DND-41 (cell line): ENCODE data around the gene VPS11.

Experiments
- ATAC-seq: fragments of 200-7000 bp; cut with Tn5 transposase; 3 replicates; pipeline ENCODE4 v1.9.1; 2021; ENCODE audit warnings: low read depth; ENCODE audit not compliant: insufficient read depth
- DNase-seq: peaks from one replicate; pipeline ENCODE4 v3.0.0-alpha.2; 2020
- H2AFZ ChIP-seq: 2 replicates; pipeline ENCODE4 v1.6.0; 2012; ENCODE audit warnings: low read depth, low read length
- H3K27ac ChIP-seq: 2 replicates; pipeline ENCODE4 v1.5.1; 2012; ENCODE audit warnings: low read length, inconsistent platforms
- H3K27me3 ChIP-seq: fragments of 200-600 bp; sonication (generic); 2 replicates; pipeline ENCODE4 v1.6.0; 2012; ENCODE audit warnings: low read length, mild to moderate bottlenecking, inconsistent platforms; ENCODE audit not compliant: insufficient read depth, poor library complexity
- H3K36me3 ChIP-seq: 2 replicates; pipeline ENCODE4 v1.5.1; 2012; ENCODE audit warnings: low read length, inconsistent platforms; ENCODE audit not compliant: insufficient read depth
- H3K4me1 ChIP-seq: 2 replicates; pipeline ENCODE4 v1.5.1; 2012; ENCODE audit warnings: mild to moderate bottlenecking, low read length; ENCODE audit not compliant: insufficient read depth
- H3K4me2 ChIP-seq: 2 replicates; pipeline ENCODE4 v1.6.0; 2012; ENCODE audit warnings: mild to moderate bottlenecking, moderate library complexity, low read length, inconsistent platforms; ENCODE audit not compliant: insufficient read depth
- H3K4me3 ChIP-seq, 2 experiments: fragments of 200-600 bp in 1 of 2; shearing (Covaris generic) in 1 of 2; 2 replicates each; pipeline ENCODE4 v1.5.1; 2012 to 2016; ENCODE audit warnings: inconsistent platforms in 2 of 2, low read length in 2 of 2, mild to moderate bottlenecking in 2 of 2, low read depth in 1 of 2, moderate library complexity in 1 of 2
- H3K79me2 ChIP-seq: 2 replicates; pipeline ENCODE4 v1.6.0; 2012; ENCODE audit warnings: low read length, inconsistent platforms; ENCODE audit not compliant: insufficient read depth
- H3K9ac ChIP-seq: 2 replicates; pipeline ENCODE4 v1.6.0; 2012; ENCODE audit warnings: low read depth, mild to moderate bottlenecking, inconsistent platforms, low read length, moderate library complexity
- H3K9me3 ChIP-seq: 2 replicates; pipeline ENCODE4 v1.5.1; 2012; ENCODE audit warnings: low read length, moderate library complexity, mild to moderate bottlenecking, inconsistent platforms; ENCODE audit not compliant: insufficient read depth, severe bottlenecking
- H4K20me1 ChIP-seq: 2 replicates; pipeline ENCODE4 v1.6.0; 2012; ENCODE audit warnings: low read length; ENCODE audit not compliant: insufficient read depth
- EZH2 ChIP-seq: IDR thresholded peaks from 3 replicates; pipeline ENCODE4 v1.6.1; 2012; ENCODE audit warnings: borderline replicate concordance, low read depth, mild to moderate bottlenecking, moderate library complexity, low read length, inconsistent platforms; ENCODE audit not compliant: severe bottlenecking
- TF ChIP-seq, protein P1 (sequence below): IDR thresholded peaks from 2 replicates; pipeline ENCODE4 v1.5.1; 2012; ENCODE audit warnings: borderline replicate concordance, low read length, moderate library complexity, mild to moderate bottlenecking; ENCODE audit not compliant: poor library complexity, severe bottlenecking; ENCODE audit errors: extremely low read depth

Gene VPS11

DNA sequence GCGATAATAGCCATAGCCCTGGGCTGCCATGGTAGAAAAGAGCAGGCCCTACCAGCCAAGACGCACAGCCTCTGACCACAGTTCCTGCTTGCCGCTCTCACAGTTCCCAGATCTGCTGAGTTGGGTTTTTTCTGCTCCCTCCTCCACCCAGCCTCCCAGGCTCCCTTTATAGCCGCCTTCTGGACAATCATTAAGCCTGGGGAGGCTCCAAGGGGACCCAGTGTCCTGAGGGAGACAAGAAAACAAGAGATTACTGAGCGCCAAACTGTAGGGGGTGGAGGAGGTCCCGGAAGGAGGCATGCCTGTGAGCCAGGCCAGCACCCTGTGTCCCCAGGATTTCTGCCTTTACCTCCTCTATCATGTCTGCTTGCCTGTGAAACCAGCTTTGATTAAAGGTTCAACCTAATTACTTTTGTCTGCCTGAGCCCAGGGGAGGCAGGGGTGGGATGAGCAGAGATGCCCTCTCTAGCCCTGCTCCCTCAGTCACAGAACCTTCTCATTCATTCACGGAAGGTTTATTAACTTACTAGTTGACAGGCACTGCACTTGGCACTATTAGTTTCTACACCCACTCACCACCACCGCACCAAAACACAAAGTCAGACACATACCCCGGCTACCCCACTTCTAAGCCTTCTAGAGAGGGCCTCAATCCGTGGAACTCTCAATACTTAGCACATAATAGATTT is 38.1 kb upstream of the VPS11 start:
- Histone ChIP-seq H4K20me1 (no peaks in the 10 kb centered on the region), H3K4me3 (no peak overlapping the region), H3K4me2 (no peak overlapping the region), H2AFZ (no peak overlapping the region), H3K27ac (no peak overlapping the region), H3K4me1 (peaks cover 16% of the 10 kb centered on the region), H3K36me3 (peaks cover 10% of the 10 kb centered on the region), H3K79me2 (no peaks in the 10 kb centered on the region), H3K9ac (no peak overlapping the region), H3K27me3 (no peaks in the 10 kb centered on the region), H3K9me3 (no peaks in the 10 kb centered on the region)
- ATAC-seq (no peak), DNase-seq (no peak)
- TF ChIP-seq, protein P1, sequence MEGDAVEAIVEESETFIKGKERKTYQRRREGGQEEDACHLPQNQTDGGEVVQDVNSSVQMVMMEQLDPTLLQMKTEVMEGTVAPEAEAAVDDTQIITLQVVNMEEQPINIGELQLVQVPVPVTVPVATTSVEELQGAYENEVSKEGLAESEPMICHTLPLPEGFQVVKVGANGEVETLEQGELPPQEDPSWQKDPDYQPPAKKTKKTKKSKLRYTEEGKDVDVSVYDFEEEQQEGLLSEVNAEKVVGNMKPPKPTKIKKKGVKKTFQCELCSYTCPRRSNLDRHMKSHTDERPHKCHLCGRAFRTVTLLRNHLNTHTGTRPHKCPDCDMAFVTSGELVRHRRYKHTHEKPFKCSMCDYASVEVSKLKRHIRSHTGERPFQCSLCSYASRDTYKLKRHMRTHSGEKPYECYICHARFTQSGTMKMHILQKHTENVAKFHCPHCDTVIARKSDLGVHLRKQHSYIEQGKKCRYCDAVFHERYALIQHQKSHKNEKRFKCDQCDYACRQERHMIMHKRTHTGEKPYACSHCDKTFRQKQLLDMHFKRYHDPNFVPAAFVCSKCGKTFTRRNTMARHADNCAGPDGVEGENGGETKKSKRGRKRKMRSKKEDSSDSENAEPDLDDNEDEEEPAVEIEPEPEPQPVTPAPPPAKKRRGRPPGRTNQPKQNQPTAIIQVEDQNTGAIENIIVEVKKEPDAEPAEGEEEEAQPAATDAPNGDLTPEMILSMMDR = no peak
- no peak for TF ChIP-seq EZH2

DNA sequence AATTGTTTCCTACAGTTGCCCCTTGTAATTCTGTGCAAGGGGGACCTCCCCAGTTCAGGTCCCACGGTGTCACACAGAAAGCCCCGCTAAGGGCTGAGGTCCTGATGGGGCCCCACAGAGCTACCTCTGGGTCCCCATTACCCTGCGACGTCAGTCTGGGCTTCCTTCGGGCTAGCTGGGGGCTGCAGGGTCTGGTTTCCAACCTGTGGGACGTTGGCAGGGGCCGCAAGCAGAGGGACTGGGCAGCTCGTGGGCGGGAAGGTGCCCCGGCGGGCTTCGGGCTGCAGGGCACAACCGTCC is 37.6 kb upstream of the VPS11 start:
- Histone ChIP-seq H3K79me2 (no peaks in the 10 kb centered on the region), H3K4me2 (no peak overlapping the region), H3K36me3 (peaks cover 5% of the 10 kb centered on the region), H3K4me3 (no peak overlapping the region), H3K9me3 (no peaks in the 10 kb centered on the region), H3K27ac (no peak overlapping the region), H3K27me3 (no peaks in the 10 kb centered on the region), H2AFZ (no peak overlapping the region), H4K20me1 (no peaks in the 10 kb centered on the region), H3K9ac (no peak overlapping the region), H3K4me1 (peaks cover 16% of the 10 kb centered on the region)
- DNase-seq (no peak), ATAC-seq (no peak)
- no peak for TF ChIP-seq EZH2
- TF ChIP-seq, protein P1 = no peak

DNA sequence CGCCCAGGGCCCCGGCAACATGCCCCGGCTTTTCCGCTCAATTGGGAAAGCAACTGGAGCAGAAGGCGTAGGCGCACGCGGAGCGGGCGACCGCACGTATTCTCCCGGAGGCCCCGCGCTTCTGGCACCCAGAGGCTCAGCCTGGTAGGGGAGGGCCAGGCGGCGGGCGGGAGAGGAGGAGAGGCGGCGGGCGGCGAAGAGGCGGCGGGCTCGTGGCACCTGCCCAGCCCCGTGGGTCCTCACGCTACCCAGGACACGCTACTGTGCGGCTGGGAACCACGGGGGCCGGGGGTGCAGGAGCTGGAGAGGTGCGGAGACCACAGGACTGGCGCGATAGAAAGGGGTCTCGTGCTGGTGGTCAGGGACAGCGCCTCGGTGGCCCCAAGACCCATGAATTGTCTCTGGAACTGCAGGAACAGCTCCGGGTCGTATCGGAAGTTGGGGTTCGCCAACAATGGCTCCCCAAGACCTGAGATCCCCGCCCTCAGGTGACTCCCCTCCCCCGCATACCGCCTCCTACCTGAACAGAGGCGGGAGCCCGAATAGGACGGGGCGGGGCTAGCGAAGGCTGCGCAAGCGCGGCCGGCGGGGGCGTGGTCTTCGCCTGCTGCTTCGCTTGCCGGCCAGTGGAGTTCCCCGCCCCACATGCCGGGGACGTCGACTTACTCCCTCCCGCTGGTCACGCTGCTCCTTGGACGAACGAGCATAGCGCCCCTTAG is 37.1 kb upstream of the VPS11 start, which contains the start of gene SLC37A4:
TSS of gene SLC37A4 (minus strand) at position 549 of the 719 bp plus-strand sequence.
- Histone ChIP-seq H3K4me2 (peak within 1 kb of the TSS; percentile 68), H4K20me1 (no peaks in the 10 kb centered on the region), H3K9me3 (no peaks in the 10 kb centered on the region), H3K36me3 (no peaks in the 10 kb centered on the region), H3K27me3 (no peaks in the 10 kb centered on the region), H3K79me2 (no peaks in the 10 kb centered on the region), H3K9ac (peak within 1 kb of the TSS; percentile 32), H3K27ac (no peak within 1 kb of the TSS), H3K4me3 (peak within 1 kb of the TSS in 1 of 2 experiments; percentile 53; a peak in 2 of 4 replicates), H2AFZ (peak within 1 kb of the TSS; percentile 80), H3K4me1 (peaks cover 16% of the 10 kb centered on the region)
- ATAC-seq (peak; percentile 81), DNase-seq (peak; percentile 74)
- no peak for TF ChIP-seq EZH2
- TF ChIP-seq, protein P1 = no peak
